CD4-positive, alpha-beta T cell (primary cell): Measurements from ENCODE around the gene WDR54. TPM values are rescaled to one million over a fixed set of nuclear protein-coding genes. Genes with fewer than 3 reads are reported as not detected.

Experiments
- ATAC-seq: fragments of 200-7000 bp; cut with Tn5 transposase; one replicate; pipeline ENCODE4 v1.10.0; 2022; ENCODE audit warnings: mild to moderate bottlenecking; ENCODE audit not compliant: poor library complexity
- CTCF ChIA-PET: fragments of 350-600 bp; sonication (Branson Sonifier 250); formaldehyde crosslinking; loops from one replicate; lab custom pipeline; 2021; ENCODE audit warnings: antibody characterized with exemption, inconsistent platforms; lab: Charles Lee
- POLR2A ChIA-PET: fragments of 350-600 bp; sonication (Branson Sonifier 250); formaldehyde crosslinking; loops from one replicate; lab custom pipeline; 2021; ENCODE audit warnings: antibody characterized with exemption, inconsistent platforms; lab: Charles Lee
- DNase-seq, 14 experiments: peaks; one replicate each; pipeline ENCODE4 v3.0.0-alpha.2; 2013 to 2020; ENCODE audit warnings: mixed read lengths in 2 of 14
- H3K27ac ChIP-seq, 2 donors: one replicate each; pipeline versions ENCODE4 v1.5.1 to v1.7.0; 2013; ENCODE audit warnings: low read length in 2 of 2, low read depth in 1 of 2, mild to moderate bottlenecking in 1 of 2
- H3K27me3 ChIP-seq, 2 experiments: 1 replicate in 1 of 2; 2 replicates in 1 of 2; pipeline versions ENCODE4 v1.6.1 to v1.7.0; 2013; ENCODE audit warnings: low read length in 2 of 2, control low read depth in 1 of 2, mild to moderate bottlenecking in 1 of 2, moderate library complexity in 1 of 2; ENCODE audit not compliant: insufficient read depth in 2 of 2, control insufficient read depth in 1 of 2
- H3K36me3 ChIP-seq: one replicate; pipeline ENCODE4 v1.6.1; 2013; ENCODE audit warnings: low read length, control low read depth; ENCODE audit not compliant: insufficient read depth
- H3K4me1 ChIP-seq: one replicate; pipeline ENCODE4 v1.6.1; 2013; ENCODE audit warnings: low read length, control low read depth; ENCODE audit not compliant: insufficient read depth
- H3K4me3 ChIP-seq: one replicate; pipeline ENCODE4 v1.5.1; 2013; ENCODE audit warnings: mild to moderate bottlenecking, low read length, moderate library complexity
- H3K9me3 ChIP-seq, 2 experiments: 1 replicate in 1 of 2; 2 replicates in 1 of 2; pipeline versions ENCODE4 v1.6.1 to v1.7.0; 2013; ENCODE audit warnings: low read length in 2 of 2, mild to moderate bottlenecking in 2 of 2, control low read depth in 1 of 2, moderate library complexity in 1 of 2; ENCODE audit not compliant: control insufficient read depth in 1 of 2, insufficient read depth in 1 of 2
- H3K27ac Mint-ChIP-seq: one replicate; pipeline ENCODE4 v1.8.0; 2020; ENCODE audit warnings: mixed read lengths
- H3K27me3 Mint-ChIP-seq: one replicate; pipeline ENCODE4 v1.8.0; 2021; ENCODE audit warnings: mixed read lengths
- H3K36me3 Mint-ChIP-seq: one replicate; pipeline ENCODE4 v1.8.0; 2021; ENCODE audit warnings: low read depth, mixed read lengths
- H3K4me1 Mint-ChIP-seq: one replicate; pipeline ENCODE4 v1.8.0; 2021; ENCODE audit warnings: low read depth, mixed read lengths
- H3K4me3 Mint-ChIP-seq: one replicate; pipeline ENCODE4 v1.8.0; 2020; ENCODE audit warnings: mild to moderate bottlenecking, mixed read lengths
- H3K9me3 Mint-ChIP-seq: one replicate; pipeline ENCODE4 v1.8.0; 2020; ENCODE audit warnings: mixed read lengths
- intact Hi-C, 2 experiments: fragments of 100-400 bp; cut with DNase I in 1 of 2; cut with micrococcal nuclease in 1 of 2; formaldehyde crosslinking; loops; one replicate each; pipeline versions ENCODE4 v1.15.1 to v1.9.0; 2023 to 2025; cut with DNase I, micrococcal nuclease
- total RNA-seq, 174 experiments: library from RNA in 2 of 174; stranded (reverse) in 2 of 174; gene quantifications; one replicate each; pipeline ENCODE4 v1.2.3 and lab custom pipeline; 2021 to 2026
- TF ChIP-seq, protein P1 (sequence below): fragments of 200-600 bp; IDR thresholded peaks from one replicate; pipeline ENCODE4 v1.8.0; 2022; ENCODE audit warnings: antibody characterized with exemption, mild to moderate bottlenecking

WDR54 gene
- total RNA-seq, 2 experiments from 2014 or later = 21.7 to 25.1 TPM

DNA sequence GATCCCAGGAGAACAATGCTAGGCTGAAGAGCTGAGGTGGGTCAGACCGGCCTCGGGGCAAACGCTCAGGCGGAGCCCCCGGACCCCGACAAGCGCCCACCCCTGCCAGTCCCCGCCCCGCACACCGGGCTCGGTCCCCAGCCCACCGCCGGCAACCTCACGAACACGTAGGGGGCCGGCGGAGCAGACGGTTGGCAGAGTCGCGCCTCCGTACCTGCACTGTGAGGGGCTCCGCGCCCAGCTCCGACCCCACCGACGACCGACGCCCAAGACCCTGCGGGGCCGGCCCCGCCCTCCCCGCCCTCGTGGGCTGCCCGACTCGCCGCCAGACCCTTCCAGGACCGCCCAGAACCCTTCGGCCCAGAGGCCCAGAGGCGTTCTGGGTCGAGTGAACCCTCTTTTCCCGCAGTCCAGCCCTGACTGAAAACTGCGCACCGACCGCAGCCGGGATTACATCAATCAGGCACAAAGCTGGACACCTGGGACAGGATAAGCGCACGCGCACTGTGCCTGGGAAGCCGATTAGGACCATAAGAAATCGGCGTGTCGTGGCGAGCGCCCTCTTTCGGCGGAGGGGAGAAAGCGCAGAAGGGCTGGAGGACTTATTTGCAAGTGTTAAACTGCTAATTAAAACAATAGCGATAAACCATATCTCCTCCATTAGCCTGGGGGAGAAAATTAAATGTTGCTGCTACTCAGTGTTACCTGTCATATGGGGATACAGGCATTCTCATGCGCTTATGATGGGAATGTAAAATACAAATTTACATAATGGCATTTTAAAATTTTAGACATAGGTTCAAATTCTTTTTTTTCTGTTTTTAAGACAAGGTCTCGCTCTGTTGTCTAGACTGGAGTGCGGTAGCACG, 29.7 kb upstream of the WDR54 start:
- Mint-ChIP-seq H3K27me3 (no peaks in the 10 kb centered on the region), H3K27ac (no peak overlapping the region), H3K4me1 (peaks cover 9% of the 10 kb centered on the region), H3K9me3 (no peaks in the 10 kb centered on the region), H3K36me3 (peaks cover 4% of the 10 kb centered on the region), H3K4me3 (peak overlapping the region; percentile 99)
- peak; percentile 90 for ATAC-seq
- H3K27me3 ChIP-seq = peaks cover 0 to 5% of the 10 kb centered on the region in 2 experiments
- TF ChIP-seq, protein P1, sequence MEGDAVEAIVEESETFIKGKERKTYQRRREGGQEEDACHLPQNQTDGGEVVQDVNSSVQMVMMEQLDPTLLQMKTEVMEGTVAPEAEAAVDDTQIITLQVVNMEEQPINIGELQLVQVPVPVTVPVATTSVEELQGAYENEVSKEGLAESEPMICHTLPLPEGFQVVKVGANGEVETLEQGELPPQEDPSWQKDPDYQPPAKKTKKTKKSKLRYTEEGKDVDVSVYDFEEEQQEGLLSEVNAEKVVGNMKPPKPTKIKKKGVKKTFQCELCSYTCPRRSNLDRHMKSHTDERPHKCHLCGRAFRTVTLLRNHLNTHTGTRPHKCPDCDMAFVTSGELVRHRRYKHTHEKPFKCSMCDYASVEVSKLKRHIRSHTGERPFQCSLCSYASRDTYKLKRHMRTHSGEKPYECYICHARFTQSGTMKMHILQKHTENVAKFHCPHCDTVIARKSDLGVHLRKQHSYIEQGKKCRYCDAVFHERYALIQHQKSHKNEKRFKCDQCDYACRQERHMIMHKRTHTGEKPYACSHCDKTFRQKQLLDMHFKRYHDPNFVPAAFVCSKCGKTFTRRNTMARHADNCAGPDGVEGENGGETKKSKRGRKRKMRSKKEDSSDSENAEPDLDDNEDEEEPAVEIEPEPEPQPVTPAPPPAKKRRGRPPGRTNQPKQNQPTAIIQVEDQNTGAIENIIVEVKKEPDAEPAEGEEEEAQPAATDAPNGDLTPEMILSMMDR = peak; percentile 99
- peak overlapping the region; percentile 88 to 92 for H3K27ac ChIP-seq
- POLR2A ChIA-PET = interaction anchor here (0.6 to 2.7 kb wide), 22 partner anchors 9 to 563 kb away, joined by 3 to 17 read pairs (median 5); partner anchors contain the start of genes AUP1, C2orf81, CCDC142 and DCTN1
- intact Hi-C loops = loop anchor here (1.0 to 10.0 kb wide), 10 partner anchors 80 to 655 kb away; partner anchors contain the start of genes STAMBP (in 2 of the 2), MOB1A (in 1 of the 2), MRPL53 (in 1 of the 2) and MTHFD2 (in 1 of the 2)
- peak; percentile 92 to 98 (median 96) for DNase-seq
- H3K4me1 ChIP-seq = peaks cover 34% of the 10 kb centered on the region
- no peaks in the 10 kb centered on the region for H3K36me3 ChIP-seq
- H3K9me3 ChIP-seq = no peaks in the 10 kb centered on the region
- peak overlapping the region; percentile 72 for H3K4me3 ChIP-seq
- CTCF ChIA-PET = interaction anchor here (0.5 to 2.1 kb wide), 19 partner anchors 9 to 614 kb away, joined by 3 to 9 read pairs (median 4); partner anchors contain the start of genes C2orf81, CCDC142, INO80B and MRPL53

DNA sequence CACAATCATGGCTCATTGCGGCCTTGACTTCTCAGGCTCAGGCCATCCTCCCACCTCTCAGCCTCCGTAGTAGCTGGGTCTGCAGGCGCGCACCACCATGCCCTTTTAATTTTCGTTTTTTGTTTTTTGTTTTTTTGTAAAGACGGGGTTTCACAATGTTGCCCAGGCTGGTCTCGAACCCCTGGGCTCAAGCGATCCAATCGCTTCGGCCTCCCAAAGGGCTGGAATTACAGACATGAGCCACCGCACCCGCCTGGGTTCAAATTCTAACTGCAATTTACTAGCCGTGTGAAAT, 29.1 kb upstream of the WDR54 start:
- no peak for DNase-seq
- Mint-ChIP-seq H3K4me1 (peaks cover 9% of the 10 kb centered on the region), H3K27ac (no peak overlapping the region), H3K27me3 (no peaks in the 10 kb centered on the region), H3K36me3 (peaks cover 4% of the 10 kb centered on the region), H3K9me3 (no peaks in the 10 kb centered on the region), H3K4me3 (peak overlapping the region; percentile 99)
- POLR2A ChIA-PET = interaction anchor here (0.6 to 2.7 kb wide), 17 partner anchors 9 to 564 kb away, joined by 3 to 17 read pairs (median 6); partner anchors contain the start of genes AUP1, C2orf81, CCDC142 and DCTN1
- Histone ChIP-seq H3K27ac (no peak overlapping the region), H3K9me3 (no peaks in the 10 kb centered on the region), H3K36me3 (no peaks in the 10 kb centered on the region), H3K27me3 (peaks cover 0 to 5% of the 10 kb centered on the region in 2 experiments), H3K4me1 (peaks cover 34% of the 10 kb centered on the region), H3K4me3 (no peak overlapping the region)
- no peak for ATAC-seq
- CTCF ChIA-PET = interaction anchor here (1.0 to 2.1 kb wide), 11 partner anchors 9 to 615 kb away, joined by 3 to 9 read pairs (median 6); partner anchors contain the start of genes CCDC142, MRPL53, STAMBP and TTC31
- TF ChIP-seq, protein P1 = no peak
- intact Hi-C loops = loop anchor here (1.0 to 10.0 kb wide), 10 partner anchors 80 to 655 kb away; partner anchors contain the start of genes STAMBP (in 2 of the 2), MOB1A (in 1 of the 2), MRPL53 (in 1 of the 2) and MTHFD2 (in 1 of the 2)

DNA sequence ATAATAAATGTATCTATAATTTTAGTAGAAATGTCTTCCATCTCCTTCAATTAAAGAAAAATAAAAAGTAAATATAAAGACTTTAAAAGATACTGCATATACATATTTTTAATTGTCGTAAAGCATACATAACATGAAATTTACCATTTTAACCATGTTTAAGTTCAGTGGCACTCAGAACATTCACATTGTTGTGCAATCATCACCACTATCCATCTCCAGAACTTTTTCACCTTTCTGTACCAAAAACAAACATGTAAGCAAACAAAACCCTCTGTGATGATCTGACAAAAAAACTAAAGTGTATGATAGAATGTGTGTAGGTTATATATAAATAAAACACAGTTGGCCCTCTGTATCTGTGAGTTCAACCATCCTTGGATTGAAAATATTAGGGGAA, 28.0 kb upstream of the WDR54 start:
- TF ChIP-seq, protein P1 = no peak
- Mint-ChIP-seq H3K4me1 (peaks cover 9% of the 10 kb centered on the region), H3K27ac (no peak overlapping the region), H3K36me3 (peaks cover 4% of the 10 kb centered on the region), H3K9me3 (no peaks in the 10 kb centered on the region), H3K27me3 (no peaks in the 10 kb centered on the region), H3K4me3 (no peak overlapping the region)
- DNase-seq = no peak
- intact Hi-C loops = loop anchor here (2.0 to 10.0 kb wide), 9 partner anchors 79 to 656 kb away; partner anchors contain the start of genes STAMBP (in 2 of the 2), MOB1A (in 1 of the 2), MRPL53 (in 1 of the 2) and MTHFD2 (in 1 of the 2)
- no peak for ATAC-seq
- Histone ChIP-seq H3K4me1 (peaks cover 26% of the 10 kb centered on the region), H3K9me3 (no peaks in the 10 kb centered on the region), H3K27ac (no peak overlapping the region), H3K27me3 (peaks cover 0 to 5% of the 10 kb centered on the region in 2 experiments), H3K4me3 (no peak overlapping the region), H3K36me3 (no peaks in the 10 kb centered on the region)
- ChIA-PET POLR2A (no interaction called here), CTCF (no interaction called here)
